T-helper 17 cell (primary cell): ENCODE results near the gene KLHL6. TPM values are rescaled to one million over a fixed set of nuclear protein-coding genes. Genes with fewer than 3 reads are reported as not detected.
"Not testable (repeated sequence)": the region's sequence is repeated elsewhere in the genome, so short reads cannot be mapped to it uniquely, and the experiment has no call there.

ENCODE experiments used
- ATAC-seq: fragments of 150-1000 bp; cut with Tn5 transposase; 2 replicates; pipeline ENCODE4 v1.10.0; 2021; ENCODE audit warnings: mild to moderate bottlenecking, moderate library complexity
- DNase-seq, 3 donors: peaks; one replicate each; pipeline versions ENCODE4 v3.0.0 to v3.0.0-alpha.2; 2020 to 2021
- H3K9me3 ChIP-seq: one replicate; pipeline ENCODE4 v1.7.0; 2013; ENCODE audit warnings: low read length, mild to moderate bottlenecking; ENCODE audit not compliant: control insufficient read depth, poor library complexity, severe bottlenecking
- H3K27ac Mint-ChIP-seq: one replicate; pipeline ENCODE4 v1.8.0; 2022; ENCODE audit warnings: mild to moderate bottlenecking, moderate library complexity, mixed read lengths
- H3K27me3 Mint-ChIP-seq: one replicate; pipeline ENCODE4 v1.8.0; 2022; ENCODE audit warnings: mixed read lengths
- H3K36me3 Mint-ChIP-seq: one replicate; pipeline ENCODE4 v1.8.0; 2022; ENCODE audit warnings: low read depth, mixed read lengths
- H3K4me1 Mint-ChIP-seq: one replicate; pipeline ENCODE4 v1.8.0; 2022; ENCODE audit warnings: mild to moderate bottlenecking, mixed read lengths
- H3K4me3 Mint-ChIP-seq: one replicate; pipeline ENCODE4 v1.8.0; 2022; ENCODE audit warnings: mild to moderate bottlenecking, moderate library complexity, mixed read lengths
- total RNA-seq, 4 donors: library from RNA in 2 of 4; stranded (reverse) in 2 of 4; gene quantifications; one replicate each; pipeline ENCODE4 v1.2.3 and lab custom pipeline; 2022 to 2026

The KLHL6 gene
- total RNA-seq, 2 donors from 2014 or later, result 29.3 to 35.7 TPM

DNA sequence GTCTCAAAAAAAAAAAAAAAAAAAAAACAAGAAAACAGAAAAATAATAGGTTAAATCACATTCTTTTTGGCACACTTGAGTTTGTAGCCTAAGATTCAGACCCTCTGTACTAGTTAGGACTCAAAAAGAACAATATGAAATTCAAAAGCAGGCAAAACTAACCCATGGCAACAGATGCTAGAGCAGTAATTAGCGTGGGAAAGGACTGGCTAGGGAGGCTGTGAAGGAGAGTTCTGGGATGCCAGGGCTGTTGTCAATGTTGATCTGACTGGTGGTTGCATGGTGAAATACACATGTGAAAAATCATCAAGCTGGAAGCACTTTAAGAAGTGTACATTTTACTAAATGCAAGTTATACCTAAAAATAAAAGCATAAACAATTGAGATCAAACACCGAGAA lies 35.6 kb downstream of the KLHL6 start:
- Mint-ChIP-seq H3K4me1 (peaks cover 45% of the 10 kb centered on the region), H3K36me3 (peaks cover 7% of the 10 kb centered on the region), H3K27ac (peak overlapping the region; percentile 83), H3K27me3 (no peaks in the 10 kb centered on the region), H3K4me3 (no peak overlapping the region)
- no peaks in the 10 kb centered on the region for H3K9me3 ChIP-seq
- ATAC-seq, result no peak
- DNase-seq, result no peak

DNA sequence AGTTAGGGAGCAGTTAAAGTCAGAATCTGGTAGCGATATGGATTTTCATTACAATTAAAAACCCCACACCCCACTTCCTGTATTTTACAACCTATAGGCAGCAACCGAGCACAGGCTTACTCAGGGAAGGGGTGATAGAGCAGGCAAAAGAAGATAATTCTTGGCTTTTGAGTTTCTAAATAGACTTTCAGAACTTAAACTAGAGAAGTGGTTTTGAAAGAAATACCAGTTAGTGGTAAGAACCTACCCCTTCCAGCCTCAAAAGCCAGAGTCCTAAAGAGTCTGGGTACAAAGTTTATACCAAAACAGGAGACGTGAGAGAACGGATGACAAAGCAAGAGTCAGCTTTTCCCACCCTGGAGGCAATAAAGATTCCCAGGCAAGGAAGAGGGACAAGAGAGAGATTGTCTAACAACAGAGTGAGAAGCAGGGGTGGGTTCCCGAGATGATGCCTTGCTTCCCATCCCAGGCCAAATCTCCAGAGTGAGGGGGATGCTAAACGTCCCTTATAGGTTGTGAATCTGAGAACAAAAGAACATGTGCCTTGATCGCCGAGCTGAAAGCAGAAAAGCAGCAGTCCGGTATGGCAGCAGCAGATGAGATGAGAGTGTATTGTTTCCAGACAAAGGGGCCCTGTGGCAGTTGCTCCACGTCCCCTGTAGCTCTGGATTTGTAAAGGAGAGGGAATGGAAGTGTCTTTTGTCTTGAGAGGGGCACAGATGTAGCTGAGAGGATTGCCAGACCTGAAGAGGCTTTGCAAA lies 36.8 kb downstream of the KLHL6 start:
- Mint-ChIP-seq H3K4me1 (peaks cover 52% of the 10 kb centered on the region), H3K4me3 (no peak overlapping the region), H3K27me3 (no peaks in the 10 kb centered on the region), H3K36me3 (peaks cover 7% of the 10 kb centered on the region), H3K27ac (peak overlapping the region; percentile 94)
- ATAC-seq (no peak), DNase-seq (no peak)
- no peaks in the 10 kb centered on the region for H3K9me3 ChIP-seq

DNA sequence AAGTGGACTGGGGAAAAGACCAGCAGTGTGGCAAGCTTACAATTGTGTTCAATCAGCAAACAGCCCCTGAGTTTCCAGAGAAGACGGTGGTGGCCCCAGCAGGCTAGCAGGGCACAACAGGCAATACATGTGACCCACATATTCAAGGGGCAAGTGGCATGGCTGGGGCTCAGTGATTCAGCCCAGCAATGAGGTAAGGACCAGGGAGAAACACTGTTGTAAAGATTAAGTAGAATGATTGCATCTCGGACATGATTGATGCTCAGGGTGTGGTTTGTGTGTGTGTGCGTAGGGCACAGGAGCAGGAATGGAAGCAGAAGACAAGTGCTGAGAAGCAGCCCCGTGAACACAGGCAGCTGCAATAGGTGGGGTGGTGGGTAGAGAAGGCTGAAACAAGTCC lies 37.9 kb downstream of the KLHL6 start:
- Mint-ChIP-seq H3K36me3 (peaks cover 7% of the 10 kb centered on the region), H3K27ac (peak overlapping the region; percentile 94), H3K4me1 (peaks cover 57% of the 10 kb centered on the region), H3K27me3 (no peaks in the 10 kb centered on the region), H3K4me3 (peak overlapping the region; percentile 28)
- DNase-seq, result no peak
- H3K9me3 ChIP-seq, result no peaks in the 10 kb centered on the region
- ATAC-seq, result no peak

DNA sequence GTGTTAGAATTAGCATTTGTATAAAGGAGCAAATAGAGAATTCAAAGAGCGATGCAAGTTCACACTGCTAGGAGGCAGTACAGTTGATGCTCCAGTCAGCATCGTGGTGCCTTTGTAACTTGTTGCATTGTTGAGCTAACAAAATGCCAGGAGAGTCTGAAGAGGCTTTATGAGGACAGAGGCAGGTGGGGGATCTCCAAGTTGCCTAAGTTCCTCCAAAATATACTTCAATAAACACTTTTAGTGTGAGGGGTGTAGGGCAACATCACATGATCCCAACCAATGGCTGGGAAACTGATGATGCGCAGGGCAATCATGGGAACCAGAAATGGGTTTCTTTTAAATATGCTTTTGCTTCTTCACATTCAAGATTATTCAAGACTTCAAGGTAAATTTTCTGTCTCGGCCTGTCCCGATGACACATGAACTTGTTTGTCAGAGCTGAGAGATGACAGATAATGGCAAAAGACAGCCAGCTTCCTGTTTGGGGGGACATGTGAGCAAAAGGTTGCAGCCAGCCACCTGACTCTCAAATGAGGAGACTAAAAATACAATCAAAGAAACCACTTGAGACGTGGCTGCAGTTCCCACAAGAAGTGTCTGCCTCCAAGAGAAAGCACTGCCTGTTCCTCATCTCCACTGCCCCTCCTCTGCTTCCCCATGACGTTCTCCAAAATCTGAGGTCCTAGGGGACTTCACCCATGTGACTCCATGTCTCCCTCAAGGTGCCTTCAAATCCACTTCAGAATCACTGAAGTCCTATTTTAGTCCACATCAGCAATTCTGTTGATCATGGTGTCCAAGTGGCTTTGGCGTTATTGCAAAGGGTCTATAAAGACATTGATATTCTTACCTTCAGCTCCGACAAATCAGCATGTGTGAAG lies 39.3 kb downstream of the KLHL6 start:
- Mint-ChIP-seq H3K4me3 (peak overlapping the region; percentile 61), H3K4me1 (peaks cover 63% of the 10 kb centered on the region)
- peak in 2 of 3 donors; percentile 27 to 53 for DNase-seq

DNA sequence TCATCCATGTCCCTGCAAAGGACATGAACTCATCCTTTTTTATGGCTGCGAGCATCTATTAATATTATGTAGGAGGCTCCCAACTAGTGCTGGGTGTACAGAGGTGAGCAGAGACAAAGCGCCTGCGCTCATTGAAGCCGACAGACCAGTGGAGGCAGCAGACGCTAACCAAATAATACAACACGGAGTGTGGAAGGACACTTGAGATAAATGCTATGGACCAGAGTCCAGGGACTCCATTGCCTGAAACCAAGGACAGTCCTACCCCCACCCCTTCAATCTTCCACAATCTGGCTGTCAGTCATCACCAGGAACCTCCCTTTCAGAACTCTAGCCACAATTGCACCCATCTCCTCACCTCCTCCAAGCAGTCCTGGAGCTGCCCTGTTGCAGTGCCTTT lies 41.5 kb downstream of the KLHL6 start:
- Mint-ChIP-seq H3K27ac (peak overlapping the region; percentile 94), H3K36me3 (peaks cover 6% of the 10 kb centered on the region), H3K27me3 (no peaks in the 10 kb centered on the region), H3K4me1 (peaks cover 55% of the 10 kb centered on the region), H3K4me3 (peak overlapping the region; percentile 56)
- DNase-seq (no peak), ATAC-seq (no peak)
- no peaks in the 10 kb centered on the region for H3K9me3 ChIP-seq

More for the DNA sequence above, 39.3 kb downstream of the KLHL6 start:
- Mint-ChIP-seq H3K27ac (peak overlapping the region; percentile 94), H3K36me3 (peaks cover 7% of the 10 kb centered on the region), H3K27me3 (no peaks in the 10 kb centered on the region)
- ATAC-seq, result peak; percentile 80
- no peaks in the 10 kb centered on the region for H3K9me3 ChIP-seq

DNA sequence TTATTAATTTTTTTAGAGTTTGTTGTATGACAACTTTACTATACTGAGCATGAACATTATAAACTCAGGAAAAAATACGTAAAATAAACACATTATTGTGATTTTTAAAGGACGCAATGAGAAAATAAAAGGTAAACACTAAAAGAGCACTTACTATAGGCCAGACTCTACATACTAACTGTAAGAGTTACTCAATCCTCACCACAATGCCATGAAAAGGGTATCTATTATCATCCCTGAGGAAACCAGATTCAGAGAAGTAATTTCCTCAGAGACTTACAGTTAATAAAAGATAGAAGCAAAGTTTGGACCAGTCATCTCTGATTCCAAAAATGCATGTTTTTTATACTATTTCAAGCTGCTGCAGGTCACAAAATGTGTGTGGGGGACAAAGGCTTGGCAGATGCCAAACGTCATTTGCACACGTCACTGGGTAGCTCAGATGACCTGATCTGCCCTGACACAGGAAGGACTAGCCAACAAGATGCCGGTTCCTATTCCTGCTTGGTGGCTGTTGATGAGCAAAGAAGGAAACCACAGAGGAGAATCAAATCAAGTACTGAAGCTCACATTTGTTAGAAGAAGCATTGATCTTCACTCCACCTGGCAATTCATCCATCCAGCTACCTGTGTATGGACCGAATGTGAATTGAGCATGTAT lies 42.3 kb downstream of the KLHL6 start:
- peak; percentile 68 for ATAC-seq
- no peaks in the 10 kb centered on the region for H3K9me3 ChIP-seq
- peaks cover 4% of the 10 kb centered on the region for H3K36me3 Mint-ChIP-seq
- H3K4me1 Mint-ChIP-seq, result peaks cover 46% of the 10 kb centered on the region
- peak overlapping the region; percentile 56 for H3K4me3 Mint-ChIP-seq
- DNase-seq, result peak in 2 of 3 donors; percentile 27 to 36
- no peaks in the 10 kb centered on the region for H3K27me3 Mint-ChIP-seq
- peak overlapping the region; percentile 94 for H3K27ac Mint-ChIP-seq

DNA sequence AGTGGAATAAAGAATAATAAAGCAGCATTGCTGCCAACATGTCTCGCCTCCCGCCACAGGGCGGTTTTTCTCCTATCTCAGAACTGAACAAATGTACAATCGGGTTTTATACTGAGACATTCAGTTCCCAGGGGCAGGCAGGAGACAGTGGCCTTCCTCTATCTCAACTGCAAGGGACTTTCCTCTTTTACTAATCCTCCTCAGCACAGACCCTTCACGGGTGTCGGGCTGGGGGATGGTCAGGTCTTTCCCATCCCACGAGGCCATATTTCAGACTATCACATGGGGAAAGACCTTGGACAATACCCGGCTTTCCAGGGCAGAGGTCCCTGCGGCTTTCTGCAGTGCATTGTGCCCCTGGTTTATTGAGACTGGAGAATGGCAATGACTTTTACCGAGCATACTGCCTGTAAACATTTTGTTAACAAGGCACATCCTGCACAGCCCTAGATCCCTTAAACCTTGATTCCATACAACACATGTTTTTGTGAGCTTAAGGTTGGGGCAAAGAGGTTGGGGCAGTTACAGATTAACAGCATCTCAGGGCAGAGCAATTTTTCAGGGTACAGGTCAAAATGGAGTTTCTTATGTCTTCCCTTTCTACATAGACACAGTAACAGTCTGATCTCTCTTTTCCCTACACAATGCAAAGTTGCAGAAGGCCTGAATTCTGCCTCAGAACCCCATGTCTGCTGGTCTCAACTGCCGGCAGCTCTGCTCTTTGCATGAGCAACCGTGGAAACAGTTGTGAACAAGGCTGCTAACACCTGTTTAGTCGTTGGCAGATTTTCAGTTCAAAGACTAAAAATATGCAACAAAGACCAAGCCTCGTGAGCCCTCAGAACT lies 44.0 kb downstream of the KLHL6 start:
- peaks cover 33% of the 10 kb centered on the region for H3K4me1 Mint-ChIP-seq
- H3K4me3 Mint-ChIP-seq, H3K27me3 Mint-ChIP-seq, DNase-seq, H3K36me3 Mint-ChIP-seq, ATAC-seq, H3K9me3 ChIP-seq: not testable (repeated sequence)
- H3K27ac Mint-ChIP-seq, result peak overlapping the region; percentile 43

DNA sequence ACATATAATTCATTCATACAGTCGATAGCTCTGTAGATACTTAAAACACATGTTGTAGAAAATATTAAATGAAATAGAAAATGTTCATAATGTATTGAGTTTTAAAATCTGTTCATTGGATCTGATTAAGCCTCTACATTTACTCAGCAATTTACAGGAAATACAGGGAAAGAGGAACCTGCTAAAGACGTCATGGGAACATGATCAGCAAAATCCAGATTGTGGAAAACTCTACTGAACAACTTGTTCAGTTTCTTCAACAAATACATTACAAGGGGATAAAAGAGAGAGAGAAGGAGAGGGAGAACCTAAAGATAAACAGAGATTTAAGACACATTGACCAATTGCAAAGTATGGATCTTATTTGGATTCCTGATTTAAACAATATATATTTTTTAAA lies 46.7 kb downstream of the KLHL6 start:
- no peak overlapping the region for H3K4me3 Mint-ChIP-seq
- H3K27me3 Mint-ChIP-seq, result no peaks in the 10 kb centered on the region
- no peak overlapping the region for H3K27ac Mint-ChIP-seq
- no peak for ATAC-seq
- DNase-seq, result no peak
- H3K9me3 ChIP-seq, result no peaks in the 10 kb centered on the region
- peaks cover 16% of the 10 kb centered on the region for H3K4me1 Mint-ChIP-seq
- peaks cover 14% of the 10 kb centered on the region for H3K36me3 Mint-ChIP-seq

DNA sequence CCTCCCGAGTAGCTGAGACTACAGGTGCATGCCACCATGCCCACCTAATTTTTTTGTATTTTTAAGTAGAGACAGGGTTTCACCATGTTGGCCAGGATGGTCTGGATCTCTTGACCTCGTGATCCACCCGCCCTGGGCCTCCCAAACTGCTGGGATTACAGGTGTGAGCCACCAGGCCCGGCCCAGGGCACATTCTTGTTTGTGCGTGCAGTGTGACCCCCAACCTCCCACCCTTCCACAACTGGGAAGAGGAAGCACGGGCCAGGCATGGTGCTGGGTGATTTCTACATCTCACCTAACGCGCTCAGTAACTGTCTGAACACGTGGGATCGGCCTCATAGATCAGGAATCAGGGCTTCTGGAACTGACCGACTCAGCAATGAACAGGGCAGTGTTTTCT lies 48.0 kb downstream of the KLHL6 start:
- H3K4me3 Mint-ChIP-seq, result no peak overlapping the region
- ATAC-seq, result no peak
- no peak for DNase-seq
- H3K36me3 Mint-ChIP-seq, result peaks cover 17% of the 10 kb centered on the region
- H3K4me1 Mint-ChIP-seq, result peaks cover 10% of the 10 kb centered on the region
- H3K27ac Mint-ChIP-seq, result no peak overlapping the region
- no peaks in the 10 kb centered on the region for H3K27me3 Mint-ChIP-seq
- no peaks in the 10 kb centered on the region for H3K9me3 ChIP-seq

DNA sequence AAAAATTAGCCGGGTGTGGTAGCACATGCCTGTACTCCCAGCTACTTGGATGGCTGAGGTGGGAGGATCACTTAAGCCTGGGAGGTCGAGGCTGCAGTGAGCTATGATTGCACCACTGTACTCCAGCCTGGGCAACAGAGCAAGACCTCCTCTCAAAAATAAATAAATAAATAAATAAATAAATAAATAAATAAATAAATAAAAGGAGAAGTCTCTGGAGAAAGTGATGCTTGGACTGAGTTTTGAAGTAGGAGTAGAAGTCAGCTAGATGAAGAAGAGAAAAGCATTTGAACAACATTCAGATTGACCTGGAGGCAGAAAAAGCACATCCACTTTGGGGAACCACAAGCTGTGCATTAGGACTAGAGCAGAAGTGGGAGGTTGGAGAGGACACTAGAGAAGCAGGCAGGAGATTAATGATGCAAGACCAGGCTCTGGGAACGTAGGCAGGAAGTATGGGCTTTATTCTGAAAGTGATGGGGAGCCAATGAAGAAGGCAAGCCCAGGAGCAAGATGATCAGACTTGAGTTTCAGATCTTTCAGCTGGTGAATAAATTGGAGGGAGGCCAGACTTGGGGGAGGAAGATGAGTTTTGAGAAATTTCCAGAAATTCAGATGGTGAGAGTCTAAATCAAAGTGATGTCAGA lies 48.7 kb downstream of the KLHL6 start:
- DNase-seq, result no peak
- Mint-ChIP-seq H3K36me3 (peaks cover 17% of the 10 kb centered on the region), H3K4me3 (no peak overlapping the region), H3K27ac (no peak overlapping the region), H3K4me1 (peaks cover 7% of the 10 kb centered on the region), H3K27me3 (no peaks in the 10 kb centered on the region)
- no peak for ATAC-seq
- H3K9me3 ChIP-seq, result no peaks in the 10 kb centered on the region

DNA sequence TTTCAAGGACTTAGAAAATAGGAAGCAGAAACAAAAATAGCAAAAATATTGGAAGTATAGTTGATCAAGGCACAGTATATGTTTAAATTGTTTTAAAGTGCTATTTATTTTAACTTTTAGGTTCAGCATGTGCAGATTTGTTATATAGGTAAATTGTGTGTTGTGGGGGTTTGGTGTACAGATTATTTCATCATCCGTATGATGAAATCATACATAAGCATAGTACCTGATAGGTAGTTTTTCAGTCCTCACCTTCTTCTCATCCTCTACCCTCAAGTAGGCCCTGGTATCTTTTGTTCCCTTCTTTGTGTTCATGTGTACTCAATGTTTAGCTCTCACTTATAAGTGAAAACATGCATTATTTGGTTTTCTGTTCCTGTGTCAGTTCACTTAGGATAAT lies 50.9 kb downstream of the KLHL6 start:
- H3K9me3 ChIP-seq, result no peaks in the 10 kb centered on the region
- Mint-ChIP-seq H3K27me3 (no peaks in the 10 kb centered on the region), H3K36me3 (peaks cover 23% of the 10 kb centered on the region), H3K4me1 (peaks cover 15% of the 10 kb centered on the region), H3K4me3 (no peak overlapping the region), H3K27ac (peak overlapping the region; percentile 29)
- DNase-seq (no peak), ATAC-seq (no peak)

DNA sequence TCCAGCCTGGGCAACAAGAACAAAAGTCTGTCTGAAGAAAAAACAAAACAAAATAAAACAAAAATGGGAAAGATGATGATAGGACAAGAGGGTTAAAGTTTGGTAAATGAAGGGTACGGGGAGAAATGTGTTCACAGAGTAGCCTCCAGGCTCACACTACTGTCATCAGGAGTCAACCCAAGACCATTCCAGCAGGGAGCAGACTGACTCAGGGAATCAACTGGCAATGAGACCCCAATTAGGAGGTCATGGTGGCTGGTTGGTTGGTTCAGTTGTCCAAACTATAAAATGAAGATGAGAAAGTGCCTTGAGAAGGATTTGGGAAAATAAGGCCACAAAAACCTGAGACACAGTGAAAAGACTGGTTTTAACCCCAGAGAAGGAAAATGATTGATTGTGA lies 51.8 kb downstream of the KLHL6 start:
- Mint-ChIP-seq H3K27ac (no peak overlapping the region), H3K27me3 (no peaks in the 10 kb centered on the region), H3K4me1 (peaks cover 12% of the 10 kb centered on the region), H3K4me3 (no peak overlapping the region), H3K36me3 (peaks cover 21% of the 10 kb centered on the region)
- no peak for ATAC-seq
- DNase-seq, result no peak
- no peaks in the 10 kb centered on the region for H3K9me3 ChIP-seq
